ENCODE results near the gene CCDC6.

DNA sequence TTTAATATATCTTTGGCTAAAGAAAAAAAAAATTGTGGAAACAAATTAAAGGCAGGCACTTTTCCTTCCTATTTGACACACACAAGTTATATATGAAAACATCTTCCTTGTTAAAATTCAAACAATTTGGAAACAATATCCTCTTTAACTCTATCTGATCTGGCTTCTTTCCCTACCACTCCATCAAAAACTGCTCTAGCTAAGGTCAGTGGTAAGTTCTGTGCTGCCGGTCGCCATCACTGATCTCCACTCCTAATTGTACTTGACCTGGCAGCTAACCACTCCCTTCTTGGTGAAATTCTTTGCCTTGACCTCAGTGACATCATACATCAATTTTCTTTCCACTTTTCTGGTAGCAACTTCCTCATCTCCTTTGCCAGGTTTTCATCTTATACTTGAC is 105.2 kb downstream of the CCDC6 start:
- TF ChIP-seq, protein P1, sequence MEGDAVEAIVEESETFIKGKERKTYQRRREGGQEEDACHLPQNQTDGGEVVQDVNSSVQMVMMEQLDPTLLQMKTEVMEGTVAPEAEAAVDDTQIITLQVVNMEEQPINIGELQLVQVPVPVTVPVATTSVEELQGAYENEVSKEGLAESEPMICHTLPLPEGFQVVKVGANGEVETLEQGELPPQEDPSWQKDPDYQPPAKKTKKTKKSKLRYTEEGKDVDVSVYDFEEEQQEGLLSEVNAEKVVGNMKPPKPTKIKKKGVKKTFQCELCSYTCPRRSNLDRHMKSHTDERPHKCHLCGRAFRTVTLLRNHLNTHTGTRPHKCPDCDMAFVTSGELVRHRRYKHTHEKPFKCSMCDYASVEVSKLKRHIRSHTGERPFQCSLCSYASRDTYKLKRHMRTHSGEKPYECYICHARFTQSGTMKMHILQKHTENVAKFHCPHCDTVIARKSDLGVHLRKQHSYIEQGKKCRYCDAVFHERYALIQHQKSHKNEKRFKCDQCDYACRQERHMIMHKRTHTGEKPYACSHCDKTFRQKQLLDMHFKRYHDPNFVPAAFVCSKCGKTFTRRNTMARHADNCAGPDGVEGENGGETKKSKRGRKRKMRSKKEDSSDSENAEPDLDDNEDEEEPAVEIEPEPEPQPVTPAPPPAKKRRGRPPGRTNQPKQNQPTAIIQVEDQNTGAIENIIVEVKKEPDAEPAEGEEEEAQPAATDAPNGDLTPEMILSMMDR (conservative IDR thresholded peaks at IDR 0.05 in 1 of 2, IDR thresholded peaks at IDR 0.05 in 1 of 2; ENCODE audit: extremely low read depth in 1 of 2, insufficient read depth in 1 of 2, low read depth in 1 of 2, low read length in 2 of 2): no peak
- TF ChIP-seq EZH2 (IDR thresholded peaks at IDR 0.05; ENCODE audit: borderline replicate concordance, low read length): no peak

All from mammary epithelial cell (primary cell).